Activated naive CD8-positive, alpha-beta T cell treated with anti-CD3 and anti-CD28 coated beads, Interleukin-2, amount 50 U/mL, for 24 hours (primary cell): ENCODE results near the gene UBR1.
"Not testable (repeated sequence)": the region's sequence is repeated elsewhere in the genome, so short reads cannot be mapped to it uniquely, and the experiment has no call there.

Source experiments
- ATAC-seq: fragments of 150-1000 bp; cut with Tn5 transposase; one replicate; pipeline ENCODE4 v1.10.0; 2021
- DNase-seq: peaks from one replicate; pipeline ENCODE4 v3.0.0; 2021
- H3K27ac Mint-ChIP-seq: one replicate; pipeline ENCODE4 v1.8.0; 2021; ENCODE audit warnings: mild to moderate bottlenecking, mixed read lengths
- H3K27me3 Mint-ChIP-seq: one replicate; pipeline ENCODE4 v1.8.0; 2021; ENCODE audit warnings: mixed read lengths
- H3K36me3 Mint-ChIP-seq: one replicate; pipeline ENCODE4 v1.8.0; 2021; ENCODE audit warnings: low read depth, mixed read lengths
- H3K4me1 Mint-ChIP-seq: one replicate; pipeline ENCODE4 v1.8.0; 2021; ENCODE audit warnings: mixed read lengths
- H3K4me3 Mint-ChIP-seq: one replicate; pipeline ENCODE4 v1.8.0; 2021; ENCODE audit warnings: mild to moderate bottlenecking, moderate library complexity, mixed read lengths
- H3K9me3 Mint-ChIP-seq: one replicate; pipeline ENCODE4 v1.8.0; 2021; ENCODE audit warnings: mixed read lengths

Gene UBR1

DNA sequence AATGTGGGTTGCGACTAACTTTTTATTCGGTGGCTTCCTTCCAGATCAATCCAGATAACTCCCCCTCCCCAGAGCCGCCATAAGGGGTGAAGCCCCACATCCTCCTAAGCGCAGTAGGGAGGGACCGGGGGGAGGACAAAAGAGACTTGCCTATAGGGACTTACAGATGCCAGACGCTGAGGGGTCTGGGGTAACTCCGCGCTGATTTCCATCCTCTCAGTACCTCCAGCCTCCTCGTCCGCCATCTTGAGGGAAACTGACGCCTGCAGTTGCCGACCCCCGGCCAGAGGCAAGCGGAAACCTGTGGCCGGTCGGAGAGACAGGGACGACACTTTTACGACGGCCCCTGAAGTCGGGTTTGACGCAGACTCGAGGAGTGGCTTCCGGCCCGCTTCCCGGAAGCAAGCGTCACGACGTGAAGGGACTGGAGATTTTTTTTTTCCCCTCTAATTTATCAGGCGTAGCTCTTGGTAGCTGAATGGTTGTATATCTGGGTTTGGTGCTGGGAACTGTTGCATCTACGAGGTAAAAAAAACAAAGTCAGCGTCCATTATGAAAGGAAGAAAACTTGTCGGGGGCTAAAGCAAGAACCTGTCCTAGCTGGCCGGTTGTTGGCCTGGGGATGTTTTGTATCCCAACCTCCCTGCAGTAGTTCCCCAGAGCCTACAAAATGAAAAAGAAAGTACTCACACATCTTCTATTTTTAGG, at the start of gene UBR1:
Gene UBR1, minus strand, starts transcription at position 261 of the 708 bp plus-strand sequence. Its CDS starts 16 bp downstream, at position 245.
- Mint-ChIP-seq H3K4me1 (peaks cover 42% of the 10 kb centered on the region), H3K27me3 (no peaks in the 10 kb centered on the region), H3K27ac (peak within 1 kb of the TSS; percentile 98), H3K9me3 (no peaks in the 10 kb centered on the region), H3K36me3 (peaks cover 27% of the 10 kb centered on the region), H3K4me3 (peak within 1 kb of the TSS; percentile 89)
- peak; percentile 89 for DNase-seq
- peak; percentile 94 for ATAC-seq

DNA sequence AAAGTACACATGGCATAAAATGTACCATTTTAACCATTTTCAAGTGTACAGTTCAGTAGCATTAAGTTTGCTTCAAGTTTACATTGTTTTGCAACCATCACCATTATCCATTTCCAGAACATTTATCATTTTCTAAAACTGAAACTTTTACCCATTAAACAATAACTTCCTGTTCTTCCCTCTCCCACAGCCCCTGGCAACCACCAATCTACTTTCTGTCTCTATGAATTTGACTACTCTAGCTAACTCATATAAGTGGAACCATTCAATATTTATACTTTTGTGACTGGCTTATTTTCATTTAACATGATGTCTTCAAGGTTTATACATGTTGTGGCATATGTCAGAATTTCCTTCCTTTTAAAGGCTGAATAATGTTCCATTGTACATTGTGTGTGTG, 47.4 kb upstream of the UBR1 start:
- DNase-seq (no peak), ATAC-seq (no peak)
- Mint-ChIP-seq H3K4me3 (no peak overlapping the region), H3K27ac (no peak overlapping the region), H3K9me3 (no peaks in the 10 kb centered on the region), H3K27me3 (no peaks in the 10 kb centered on the region), H3K4me1 (peaks cover 10% of the 10 kb centered on the region), H3K36me3 (peaks cover 46% of the 10 kb centered on the region)

DNA sequence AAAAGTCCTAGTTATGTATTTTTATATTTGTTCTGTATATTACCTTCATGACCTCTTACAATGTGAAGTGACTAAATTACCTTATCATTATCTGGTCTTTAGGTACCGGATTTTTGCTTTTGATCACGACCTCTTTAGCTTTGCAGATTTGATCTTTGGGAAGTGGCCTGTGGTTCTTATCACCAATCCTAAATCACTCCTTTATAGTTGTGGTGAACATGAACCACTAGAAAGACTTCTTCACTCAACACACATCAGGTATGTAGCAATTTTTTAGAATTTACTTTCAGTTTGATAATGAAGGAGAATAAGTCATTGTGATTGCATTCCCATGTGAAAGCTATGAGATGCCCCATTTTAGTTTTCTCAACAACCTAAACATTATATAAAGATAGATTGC, 45.9 kb upstream of the UBR1 start:
- no peak overlapping the region for H3K4me3 Mint-ChIP-seq
- H3K9me3 Mint-ChIP-seq = no peaks in the 10 kb centered on the region
- ATAC-seq (no peak), DNase-seq (no peak)
- peaks cover 10% of the 10 kb centered on the region for H3K4me1 Mint-ChIP-seq
- H3K36me3 Mint-ChIP-seq = peaks cover 46% of the 10 kb centered on the region
- no peak overlapping the region for H3K27ac Mint-ChIP-seq
- no peaks in the 10 kb centered on the region for H3K27me3 Mint-ChIP-seq

DNA sequence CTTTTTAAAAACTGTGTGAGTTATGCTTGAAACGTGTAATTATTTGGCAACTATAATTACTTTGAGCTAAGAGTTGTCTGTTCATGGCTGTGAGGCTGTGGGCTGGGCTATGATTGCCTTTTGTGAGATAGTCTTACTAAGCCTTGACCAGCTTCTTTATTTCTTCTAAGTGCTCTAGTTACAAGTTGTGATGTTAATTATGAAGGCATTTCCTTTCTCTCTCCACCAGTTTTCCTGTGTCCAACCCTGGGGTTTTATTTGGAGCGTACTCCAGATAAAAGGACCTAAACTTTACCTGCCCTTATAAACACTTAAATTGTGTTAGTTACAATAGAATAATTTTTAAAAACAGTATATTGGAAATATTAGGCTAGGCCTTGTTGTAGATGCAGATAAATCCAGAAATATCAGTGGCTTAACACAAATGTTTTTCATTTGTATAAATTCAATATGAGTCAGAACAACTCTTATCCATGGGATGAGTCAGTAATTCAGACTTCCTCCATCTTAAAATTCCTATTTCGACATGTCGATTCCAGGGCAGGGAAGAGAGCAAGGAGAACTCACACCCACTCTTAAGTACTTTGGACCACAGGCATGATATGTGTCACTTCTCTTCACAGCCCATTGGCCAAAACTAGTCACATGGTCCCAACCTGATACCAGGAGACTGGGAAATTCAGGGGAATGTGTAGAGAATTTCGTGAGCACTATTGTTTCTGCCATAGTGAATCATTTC, 44.5 kb upstream of the UBR1 start:
- no peaks in the 10 kb centered on the region for H3K27me3 Mint-ChIP-seq
- no peaks in the 10 kb centered on the region for H3K9me3 Mint-ChIP-seq
- DNase-seq (no peak), ATAC-seq (no peak)
- peaks cover 10% of the 10 kb centered on the region for H3K4me1 Mint-ChIP-seq
- peaks cover 41% of the 10 kb centered on the region for H3K36me3 Mint-ChIP-seq
- no peak overlapping the region for H3K27ac Mint-ChIP-seq
- H3K4me3 Mint-ChIP-seq = no peak overlapping the region

DNA sequence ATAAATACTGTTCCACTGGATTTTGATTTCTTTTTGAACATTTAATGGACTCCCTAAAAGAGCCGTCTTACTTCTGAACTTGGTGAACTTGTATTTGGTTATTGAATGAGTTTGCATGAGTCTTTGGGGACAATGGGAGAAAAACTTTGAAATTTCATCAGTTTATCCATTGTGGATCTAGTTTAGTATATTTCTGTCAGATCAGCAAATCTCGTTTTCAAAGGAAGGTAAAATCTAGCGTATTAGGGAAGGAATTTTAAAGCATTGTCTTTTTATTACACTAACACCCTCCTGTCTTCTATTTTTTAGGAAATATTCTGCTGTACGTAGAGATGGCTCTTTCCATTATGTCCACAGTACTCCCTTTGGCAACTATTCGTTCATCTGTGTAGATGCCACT, 40.3 kb upstream of the UBR1 start:
- H3K27ac Mint-ChIP-seq = no peak overlapping the region
- no peak for DNase-seq
- peaks cover 12% of the 10 kb centered on the region for H3K4me1 Mint-ChIP-seq
- H3K4me3 Mint-ChIP-seq = no peak overlapping the region
- H3K27me3 Mint-ChIP-seq = no peaks in the 10 kb centered on the region
- peaks cover 26% of the 10 kb centered on the region for H3K36me3 Mint-ChIP-seq
- no peaks in the 10 kb centered on the region for H3K9me3 Mint-ChIP-seq
- no peak for ATAC-seq

DNA sequence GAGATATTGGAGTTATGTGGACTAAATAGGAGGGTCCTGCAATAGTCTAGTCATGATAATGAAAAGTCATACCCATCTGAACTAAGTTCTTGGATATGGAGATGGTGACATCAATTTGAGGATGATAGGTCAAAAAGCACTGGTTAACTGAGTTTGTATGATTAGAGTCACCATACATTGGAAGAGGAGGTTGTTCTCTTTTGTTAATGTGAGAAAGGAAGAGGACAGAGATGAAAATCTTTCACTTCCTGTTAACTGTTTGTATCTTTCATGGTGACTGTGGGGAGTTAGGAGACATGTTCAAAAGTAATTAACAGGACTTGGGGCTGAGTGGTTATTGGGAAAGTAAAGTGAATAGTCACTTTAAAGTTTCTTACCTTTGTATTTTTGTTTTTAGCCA, 38.7 kb upstream of the UBR1 start:
- no peak for DNase-seq
- H3K36me3 Mint-ChIP-seq = peaks cover 32% of the 10 kb centered on the region

DNA sequence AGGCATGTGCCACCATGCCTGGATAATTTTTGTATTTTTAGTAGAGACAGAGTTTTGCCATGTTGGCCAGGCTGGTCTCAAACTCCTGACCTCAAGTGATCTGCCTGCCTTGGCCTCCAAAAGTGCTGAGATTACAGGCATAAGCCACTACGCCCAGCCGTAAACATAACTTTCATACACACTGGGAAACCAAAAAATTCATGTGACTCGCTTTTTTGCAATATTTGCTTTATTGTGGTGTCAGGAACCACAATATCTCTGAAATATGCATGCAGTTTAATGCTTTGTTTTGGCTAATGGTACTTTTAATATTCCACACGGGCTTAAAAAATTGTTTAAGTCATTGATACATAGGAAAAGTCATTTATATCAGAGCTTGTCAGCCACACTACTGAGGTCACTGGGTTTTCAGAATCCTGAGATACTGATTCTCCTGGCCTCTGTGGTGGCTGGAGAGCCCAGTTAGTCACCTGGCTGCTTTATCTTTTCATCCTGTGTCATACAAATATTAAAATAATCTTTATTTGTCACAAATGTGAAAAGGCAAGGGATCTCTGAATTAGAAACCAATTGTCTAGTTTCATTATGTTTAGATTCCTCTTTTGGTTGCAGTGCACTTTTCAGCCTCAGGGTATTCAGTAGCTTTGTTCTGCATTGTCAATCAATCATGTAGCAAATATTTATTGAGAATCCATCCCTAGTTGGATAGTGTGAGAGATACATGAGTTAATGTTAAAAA, 37.5 kb upstream of the UBR1 start:
- peaks cover 34% of the 10 kb centered on the region for H3K36me3 Mint-ChIP-seq
- H3K27ac Mint-ChIP-seq = no peak overlapping the region
- no peaks in the 10 kb centered on the region for H3K27me3 Mint-ChIP-seq
- ATAC-seq = no peak
- H3K9me3 Mint-ChIP-seq = no peaks in the 10 kb centered on the region
- DNase-seq = no peak
- no peak overlapping the region for H3K4me3 Mint-ChIP-seq
- peaks cover 10% of the 10 kb centered on the region for H3K4me1 Mint-ChIP-seq

More for the DNA sequence above, 38.7 kb upstream of the UBR1 start:
- no peak overlapping the region for H3K27ac Mint-ChIP-seq
- no peaks in the 10 kb centered on the region for H3K27me3 Mint-ChIP-seq
- no peaks in the 10 kb centered on the region for H3K9me3 Mint-ChIP-seq
- H3K4me3 Mint-ChIP-seq = no peak overlapping the region
- H3K4me1 Mint-ChIP-seq = peaks cover 10% of the 10 kb centered on the region
- ATAC-seq = no peak

DNA sequence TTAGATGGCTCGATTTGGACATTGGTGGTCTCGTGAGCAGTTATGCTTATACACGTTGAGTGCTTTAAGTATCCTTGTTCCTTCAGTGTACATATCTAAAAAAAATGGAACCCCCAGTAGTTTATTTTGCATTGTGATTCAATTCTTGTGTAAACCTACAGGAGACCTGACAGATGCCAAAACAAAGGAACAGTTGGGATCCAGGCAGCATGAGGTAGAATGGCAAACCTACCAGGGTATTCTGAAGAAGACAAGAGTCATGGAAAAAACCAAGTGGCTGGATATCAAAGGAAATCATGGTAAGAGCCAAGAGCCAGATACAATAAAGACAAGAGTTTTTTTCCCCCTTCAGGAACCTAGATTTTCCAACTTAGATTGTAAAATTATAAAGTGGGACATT, 29.5 kb upstream of the UBR1 start:
- peaks cover 27% of the 10 kb centered on the region for H3K4me1 Mint-ChIP-seq
- DNase-seq (no peak), ATAC-seq (no peak)
- H3K27ac Mint-ChIP-seq = no peak overlapping the region
- no peaks in the 10 kb centered on the region for H3K9me3 Mint-ChIP-seq
- H3K27me3 Mint-ChIP-seq = no peaks in the 10 kb centered on the region
- peaks cover 29% of the 10 kb centered on the region for H3K36me3 Mint-ChIP-seq
- peak overlapping the region; percentile 5 for H3K4me3 Mint-ChIP-seq

DNA sequence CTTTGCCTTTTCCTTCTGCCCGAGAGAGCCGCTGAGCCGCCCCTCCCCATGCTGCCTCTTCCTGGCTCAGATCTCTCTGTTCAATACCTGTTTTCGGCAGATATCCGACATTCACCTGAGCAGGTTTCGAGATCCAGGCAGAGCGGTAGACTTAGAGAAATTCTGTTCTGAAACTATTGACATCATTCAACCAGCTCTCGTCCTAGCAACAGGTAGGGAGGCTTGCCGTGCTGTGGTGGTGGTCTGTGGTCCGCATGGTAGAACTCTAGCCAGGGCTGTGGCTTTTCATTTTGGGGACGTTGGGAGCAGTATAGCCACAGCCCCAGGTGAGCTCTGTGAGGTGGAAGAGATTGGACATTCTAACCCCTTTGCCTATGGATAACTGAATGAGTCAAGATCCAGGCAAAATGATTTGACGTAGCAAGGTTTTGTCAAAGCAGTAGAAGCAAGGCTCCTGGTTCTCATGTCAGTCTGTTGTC, 28.4 kb upstream of the UBR1 start:
- Mint-ChIP-seq H3K27ac (peak overlapping the region; percentile 86), H3K9me3 (no peaks in the 10 kb centered on the region), H3K4me1 (peaks cover 27% of the 10 kb centered on the region), H3K4me3 (peak overlapping the region; percentile 86), H3K36me3 (peaks cover 22% of the 10 kb centered on the region), H3K27me3 (no peaks in the 10 kb centered on the region)
- peak; percentile 13 for ATAC-seq
- peak; percentile 14 for DNase-seq

DNA sequence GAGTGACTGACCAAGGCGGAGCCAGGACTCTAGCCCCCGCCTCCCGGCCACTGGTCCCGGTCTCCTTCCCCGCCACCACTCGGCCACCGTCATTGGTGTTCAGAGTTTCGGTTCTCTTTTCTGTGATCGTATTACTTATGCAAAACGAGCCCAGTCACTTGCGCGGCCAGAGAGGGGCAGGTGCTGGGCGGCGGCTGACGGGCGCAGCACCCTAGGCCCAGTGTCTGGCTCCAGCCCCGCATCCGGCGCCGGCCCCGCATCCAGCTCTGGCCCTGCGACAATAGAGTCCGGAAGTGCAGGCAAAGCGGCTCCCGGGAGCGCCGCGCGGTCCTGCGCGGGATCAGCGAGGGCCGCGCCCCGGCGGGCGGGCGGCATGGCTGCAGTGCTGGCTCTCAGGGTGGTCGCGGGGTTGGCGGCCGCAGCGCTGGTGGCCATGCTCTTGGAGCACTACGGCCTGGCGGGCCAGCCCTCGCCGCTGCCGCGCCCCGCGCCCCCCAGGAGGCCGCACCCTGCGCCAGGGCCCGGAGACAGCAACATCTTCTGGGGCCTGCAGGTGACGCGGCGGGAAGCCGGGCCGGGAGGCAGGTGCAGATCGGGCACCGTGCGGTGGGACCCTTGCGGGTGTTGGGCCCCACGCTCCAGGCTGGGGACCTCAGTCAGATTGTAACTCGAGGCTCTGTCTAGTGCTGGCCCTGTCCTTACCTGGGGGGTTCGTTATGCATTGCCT, 27.8 kb upstream of the UBR1 start, which contains the start of gene TMEM62:
Gene TMEM62, plus strand, starts transcription at position 157 of the 727 bp plus-strand sequence. Its CDS starts 217 bp downstream, at position 374.
- Mint-ChIP-seq H3K9me3 (no peaks in the 10 kb centered on the region), H3K27ac (peak within 1 kb of the TSS; percentile 86), H3K4me3 (peak within 1 kb of the TSS; percentile 86), H3K36me3 (peaks cover 18% of the 10 kb centered on the region), H3K27me3 (no peaks in the 10 kb centered on the region), H3K4me1 (peaks cover 27% of the 10 kb centered on the region)
- DNase-seq = peak; percentile 78
- ATAC-seq = peak; percentile 89

DNA sequence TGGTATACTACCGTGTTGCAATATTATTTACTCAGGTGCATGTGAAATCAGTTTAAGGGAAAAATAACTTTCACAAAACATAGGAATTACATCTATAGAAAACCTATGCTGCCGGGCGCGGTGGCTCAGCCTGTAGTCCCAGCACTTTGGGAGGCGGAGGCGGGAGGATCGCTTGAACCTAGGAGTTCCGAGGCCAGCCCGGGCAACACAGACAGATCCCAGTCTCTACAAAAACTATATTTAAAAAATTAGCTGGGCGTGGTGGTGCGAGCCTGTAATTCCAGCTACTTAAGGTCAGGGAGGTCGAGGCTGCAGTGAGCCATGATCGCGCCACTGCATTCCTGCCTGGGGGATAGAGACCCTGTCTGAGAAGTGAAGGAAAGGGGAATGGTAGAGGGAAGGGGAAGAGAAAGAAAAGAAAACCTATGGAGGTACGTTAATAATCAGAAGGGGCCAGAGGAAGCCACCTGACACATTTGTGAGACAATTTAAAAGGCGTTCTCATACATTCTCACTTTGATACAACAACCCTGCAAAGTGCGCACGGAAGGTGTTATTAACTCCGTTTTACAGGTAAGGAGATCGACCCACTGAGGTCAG, 27.1 kb upstream of the UBR1 start:
- Mint-ChIP-seq H3K36me3 (peaks cover 13% of the 10 kb centered on the region), H3K27ac (peak overlapping the region; percentile 85), H3K4me1 (peaks cover 27% of the 10 kb centered on the region), H3K27me3 (no peaks in the 10 kb centered on the region), H3K4me3 (peak overlapping the region; percentile 82), H3K9me3 (no peaks in the 10 kb centered on the region)
- ATAC-seq (no peak), DNase-seq (no peak)

DNA sequence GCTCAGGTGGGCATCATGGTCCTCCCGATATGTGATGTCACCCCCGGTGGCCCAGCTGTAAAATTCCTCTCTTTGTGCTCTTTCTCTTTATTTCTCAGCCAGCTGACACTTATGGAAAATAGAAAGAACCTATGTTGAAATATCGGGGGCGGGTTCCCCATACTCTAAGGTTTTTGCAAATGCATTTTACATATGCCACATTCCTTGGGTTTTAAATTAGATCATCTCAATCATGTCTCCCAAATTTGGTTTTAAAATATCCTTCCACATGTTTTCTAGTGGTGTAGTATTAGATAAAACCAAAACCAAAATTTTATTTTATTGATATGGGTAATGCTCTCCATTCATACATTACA, 23.1 kb upstream of the UBR1 start:
- H3K4me3 Mint-ChIP-seq = no peak overlapping the region

DNA sequence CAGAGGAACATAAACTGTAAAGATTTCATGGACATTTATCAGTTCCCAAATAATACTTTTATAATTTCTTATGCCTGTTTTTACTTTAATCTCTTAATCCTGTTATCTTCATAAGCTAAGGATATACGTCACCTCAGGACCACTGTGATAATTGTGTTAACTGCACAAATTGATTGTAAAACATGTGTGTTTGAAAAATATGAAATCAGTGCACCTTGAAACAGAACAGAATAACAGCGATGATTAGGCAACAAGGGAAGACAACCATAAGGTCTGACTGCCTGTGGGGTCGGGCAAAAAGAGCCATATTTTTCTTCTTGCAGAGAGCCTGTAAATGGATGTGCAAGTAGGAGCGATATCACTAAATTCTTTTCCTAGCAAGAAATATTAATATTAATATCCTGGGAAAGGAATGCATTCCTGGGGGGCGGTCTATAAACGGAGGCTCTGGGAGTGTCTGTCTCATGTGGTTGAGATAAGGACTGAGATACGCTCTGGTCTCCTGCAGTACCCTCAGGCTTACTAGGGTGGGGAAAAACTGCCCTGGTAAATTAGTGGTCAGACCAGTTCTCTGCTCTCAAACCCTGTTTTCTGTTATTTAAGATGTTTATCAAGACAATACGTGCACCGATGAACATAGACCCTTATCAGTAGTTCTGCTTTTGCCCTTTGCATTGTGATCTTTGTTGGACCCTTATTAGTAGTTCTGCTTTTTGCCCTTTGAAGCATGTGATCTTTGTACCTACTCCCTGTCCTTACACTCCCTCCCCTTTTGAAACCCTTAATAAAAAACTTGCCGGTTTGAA, 22.5 kb upstream of the UBR1 start:
- not testable (repeated sequence) for H3K9me3 Mint-ChIP-seq, H3K27me3 Mint-ChIP-seq, H3K36me3 Mint-ChIP-seq, ATAC-seq, H3K27ac Mint-ChIP-seq, DNase-seq, H3K4me3 Mint-ChIP-seq
- H3K4me1 Mint-ChIP-seq = peaks cover 12% of the 10 kb centered on the region

More for the DNA sequence above, 23.1 kb upstream of the UBR1 start:
- Mint-ChIP-seq H3K9me3 (no peaks in the 10 kb centered on the region), H3K4me1 (peaks cover 8% of the 10 kb centered on the region), H3K27me3 (peaks cover 8% of the 10 kb centered on the region), H3K27ac (no peak overlapping the region), H3K36me3 (peaks cover 3% of the 10 kb centered on the region)
- DNase-seq = no peak
- ATAC-seq = no peak
